Neural progenitor cell (in vitro differentiated cells): ENCODE data around the gene CIROP. TPM values are rescaled to one million over a fixed set of nuclear protein-coding genes. Genes with fewer than 3 reads are reported as not detected.

Source experiments
- DNase-seq: peaks from one replicate; pipeline ENCODE4 v3.0.0-alpha.2; 2016; ENCODE audit warnings: low spot score
- H2AFZ ChIP-seq: fragments of 200-600 bp; sonication (generic); replicated peaks from 2 replicates; pipeline ENCODE4 v1.6.1; 2016; ENCODE audit warnings: antibody characterized with exemption
- H3F3A ChIP-seq: fragments of 200-600 bp; sonication (generic); 2 replicates; pipeline ENCODE4 v1.6.1; 2016; ENCODE audit warnings: antibody characterized with exemption, low read depth
- H3K27ac ChIP-seq: fragments of 200-600 bp; sonication (generic); 2 replicates; pipeline ENCODE4 v1.5.1; 2016; ENCODE audit warnings: mild to moderate bottlenecking
- H3K27me3 ChIP-seq: fragments of 200-600 bp; sonication (generic); 2 replicates; pipeline ENCODE4 v1.6.1; 2016; ENCODE audit warnings: mild to moderate bottlenecking, moderate library complexity
- H3K36me3 ChIP-seq: fragments of 200-600 bp; sonication (generic); 2 replicates; pipeline ENCODE4 v1.5.1; 2016
- H3K4me1 ChIP-seq: fragments of 200-600 bp; sonication (generic); 2 replicates; pipeline ENCODE4 v1.6.1; 2016; ENCODE audit warnings: mixed run types
- H3K4me2 ChIP-seq: fragments of 200-600 bp; sonication (generic); 2 replicates; pipeline ENCODE4 v1.6.1; 2016
- H3K4me3 ChIP-seq: fragments of 200-600 bp; sonication (generic); 2 replicates; pipeline ENCODE4 v1.5.1; 2016
- H3K79me2 ChIP-seq: fragments of 200-600 bp; sonication (generic); 2 replicates; pipeline ENCODE4 v1.6.1; 2016; ENCODE audit warnings: low read depth
- H3K9ac ChIP-seq: fragments of 200-600 bp; sonication (generic); 2 replicates; pipeline ENCODE4 v1.6.1; 2016
- H3K9me3 ChIP-seq: fragments of 200-600 bp; sonication (generic); 2 replicates; pipeline ENCODE4 v1.5.1; 2016; ENCODE audit warnings: low read depth
- H4K20me1 ChIP-seq: fragments of 200-600 bp; sonication (generic); 2 replicates; pipeline ENCODE4 v1.6.1; 2016; ENCODE audit warnings: low read depth
- H3K27ac Mint-ChIP-seq: 3 replicates; pipeline ENCODE4 v1.8.0; 2021; ENCODE audit warnings: mixed read lengths
- H3K27me3 Mint-ChIP-seq: 2 replicates; pipeline ENCODE4 v1.8.0; 2022; ENCODE audit warnings: low read depth, mild to moderate bottlenecking, inconsistent platforms, moderate library complexity, mixed read lengths; ENCODE audit not compliant: insufficient read depth
- H3K36me3 Mint-ChIP-seq: 3 replicates; pipeline ENCODE4 v1.8.0; 2021; ENCODE audit warnings: mixed read lengths
- H3K4me1 Mint-ChIP-seq: 3 replicates; pipeline ENCODE4 v1.8.0; 2021; ENCODE audit warnings: mixed read lengths
- H3K4me3 Mint-ChIP-seq: 3 replicates; pipeline ENCODE4 v1.8.0; 2021; ENCODE audit warnings: mild to moderate bottlenecking, moderate library complexity, mixed read lengths
- H3K9me3 Mint-ChIP-seq: 3 replicates; pipeline ENCODE4 v1.8.0; 2020; ENCODE audit warnings: mixed read lengths
- CTCF ChIP-seq: fragments of 200-600 bp; sonication (generic); IDR thresholded peaks from 2 replicates; pipeline ENCODE4 v1.5.1; 2017; ENCODE audit warnings: antibody characterized with exemption, mild to moderate bottlenecking
- EZH2 ChIP-seq: fragments of 200-600 bp; sonication (generic); IDR thresholded peaks from 2 replicates; pipeline ENCODE4 v1.6.1; 2017; ENCODE audit warnings: antibody characterized with exemption, mild to moderate bottlenecking, moderate library complexity
- EZH2phosphoT487 ChIP-seq: fragments of 200-600 bp; sonication (generic); IDR thresholded peaks from 2 replicates; pipeline ENCODE4 v1.6.1; 2017; ENCODE audit warnings: antibody characterized with exemption
- total RNA-seq: library from RNA; depleted of rRNA; stranded (reverse); fragments of >200 nt; gene quantifications from 2 replicates; pipeline ENCODE4 v1.2.3, GENCODE V29; 2015; ENCODE audit warnings: low replicate concordance

The CIROP gene
- total RNA-seq, 1 donor from 2014 or later, result 0.06 TPM

GRCh38 chr14:23095196-23096108 lies 9.3 kb downstream of the CIROP start, which contains the start of gene C14orf119:
C14orf119 (plus strand) TSS chr14:23095505; CDS start chr14:23097659, 2,154 bp downstream.
- Mint-ChIP-seq H3K27me3 (no peaks in the 10 kb centered on the region), H3K4me3 (no peak within 1 kb of the TSS), H3K36me3 (peaks cover 24% of the 10 kb centered on the region), H3K9me3 (no peaks in the 10 kb centered on the region), H3K4me1 (peaks cover 20% of the 10 kb centered on the region), H3K27ac (no peak within 1 kb of the TSS)
- peaks cover 79% of the 10 kb centered on the region for H3K79me2 ChIP-seq
- H2AFZ ChIP-seq, result peak within 1 kb of the TSS; percentile 98
- H3K4me1 ChIP-seq, result peaks cover 14% of the 10 kb centered on the region
- TF ChIP-seq EZH2, result no peak
- TF ChIP-seq CTCF, result no peak
- no peak for TF ChIP-seq EZH2phosphoT487
- H3F3A ChIP-seq, result peaks cover 35% of the 10 kb centered on the region
- peaks cover 8% of the 10 kb centered on the region for H3K36me3 ChIP-seq
- peaks cover 51% of the 10 kb centered on the region for H4K20me1 ChIP-seq
- H3K27ac ChIP-seq, result peak within 1 kb of the TSS; percentile 94
- peak within 1 kb of the TSS; percentile 92 for H3K4me3 ChIP-seq
- H3K27me3 ChIP-seq, result no peaks in the 10 kb centered on the region
- H3K4me2 ChIP-seq, result peak within 1 kb of the TSS; percentile 97
- peak; percentile 100 for DNase-seq
- peak within 1 kb of the TSS; percentile 97 for H3K9ac ChIP-seq
- H3K9me3 ChIP-seq, result no peaks in the 10 kb centered on the region

GRCh38 chr14:23094666-23095195 lies 10.1 kb downstream of the CIROP start, which contains the start of gene ACIN1:
ACIN1 (minus strand) TSS chr14:23095136; CDS start chr14:23095112, 24 bp downstream.
- Histone ChIP-seq H3K4me3 (peak within 1 kb of the TSS; percentile 92), H3K4me1 (peaks cover 14% of the 10 kb centered on the region), H4K20me1 (peaks cover 51% of the 10 kb centered on the region), H3K27me3 (no peaks in the 10 kb centered on the region), H2AFZ (peak within 1 kb of the TSS; percentile 98), H3K27ac (peak within 1 kb of the TSS; percentile 94), H3K4me2 (peak within 1 kb of the TSS; percentile 97), H3K9me3 (no peaks in the 10 kb centered on the region), H3K79me2 (peaks cover 86% of the 10 kb centered on the region), H3K9ac (peak within 1 kb of the TSS; percentile 97), H3F3A (peaks cover 35% of the 10 kb centered on the region), H3K36me3 (peaks cover 11% of the 10 kb centered on the region)
- Mint-ChIP-seq H3K36me3 (peaks cover 25% of the 10 kb centered on the region), H3K4me1 (peaks cover 20% of the 10 kb centered on the region), H3K27me3 (no peaks in the 10 kb centered on the region), H3K9me3 (no peaks in the 10 kb centered on the region), H3K27ac (no peak within 1 kb of the TSS), H3K4me3 (no peak within 1 kb of the TSS)
- DNase-seq, result peak; percentile 96
- TF ChIP-seq CTCF, result no peak

DNA sequence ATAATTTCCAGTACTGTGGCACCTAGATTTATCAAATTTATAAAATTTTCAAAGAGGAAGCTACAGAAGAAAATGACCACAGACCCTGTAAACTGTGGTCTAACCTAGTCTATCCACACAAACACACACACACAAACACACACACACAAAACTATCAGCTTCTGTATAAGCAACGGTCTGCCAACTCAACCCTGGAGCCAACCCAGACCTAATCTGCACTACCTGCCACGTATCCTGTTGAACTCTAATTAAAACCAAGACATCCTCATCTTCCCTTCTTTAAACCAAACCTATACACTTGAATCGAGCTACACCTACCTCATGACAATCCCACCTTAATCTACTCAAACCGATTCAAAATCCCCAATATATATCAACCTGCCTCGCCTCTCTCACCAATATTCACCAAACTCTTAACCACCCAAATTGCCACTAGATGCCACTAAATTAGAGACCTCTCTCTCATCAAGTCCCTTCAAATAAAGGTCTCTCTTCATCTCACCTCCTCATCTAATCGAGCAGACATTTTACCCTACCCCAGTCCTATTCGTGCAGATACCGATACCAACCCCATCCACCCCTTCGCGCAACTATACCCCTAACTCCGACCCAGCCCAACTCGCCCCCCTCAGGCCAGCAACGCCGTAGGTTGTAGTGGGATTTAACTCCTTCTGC lies 10.7 kb downstream of the CIROP start:
- Mint-ChIP-seq H3K27me3 (no peaks in the 10 kb centered on the region), H3K9me3 (no peaks in the 10 kb centered on the region), H3K36me3 (peaks cover 29% of the 10 kb centered on the region), H3K4me1 (peaks cover 20% of the 10 kb centered on the region), H3K4me3 (no peak overlapping the region), H3K27ac (no peak overlapping the region)
- peak overlapping the region; percentile 94 for H3K27ac ChIP-seq
- H3K9ac ChIP-seq, result peak overlapping the region; percentile 97
- H3K79me2 ChIP-seq, result peaks cover 89% of the 10 kb centered on the region
- peaks cover 51% of the 10 kb centered on the region for H4K20me1 ChIP-seq
- no peaks in the 10 kb centered on the region for H3K9me3 ChIP-seq
- H3K27me3 ChIP-seq, result no peaks in the 10 kb centered on the region
- H3K36me3 ChIP-seq, result peaks cover 11% of the 10 kb centered on the region
- H3F3A ChIP-seq, result peaks cover 35% of the 10 kb centered on the region
- peak overlapping the region; percentile 97 for H3K4me2 ChIP-seq
- H3K4me1 ChIP-seq, result peaks cover 14% of the 10 kb centered on the region
- H2AFZ ChIP-seq, result peak overlapping the region; percentile 98
- TF ChIP-seq EZH2, result no peak
- peak; percentile 41 for TF ChIP-seq CTCF
- TF ChIP-seq EZH2phosphoT487, result no peak
- no peak for DNase-seq
- H3K4me3 ChIP-seq, result peak overlapping the region; percentile 92
